HL-60/S4 treated with phorbol 12-myristate 13-acetate at 8.2 ng/mL for 4 days and 3 days (cell line): ENCODE data around the gene ACTL9.
"Not testable (repeated sequence)": the region's sequence is repeated elsewhere in the genome, so short reads cannot be mapped to it uniquely, and the experiment has no call there.

Source experiments
- in situ Hi-C: fragments of 300-500 bp; cut with MboI; formaldehyde crosslinking; loops from 2 replicates; pipeline ENCODE4 v1.15.0; 2022; ENCODE audit warnings: low sequenced_read_pairs

ACTL9 gene, protein sequence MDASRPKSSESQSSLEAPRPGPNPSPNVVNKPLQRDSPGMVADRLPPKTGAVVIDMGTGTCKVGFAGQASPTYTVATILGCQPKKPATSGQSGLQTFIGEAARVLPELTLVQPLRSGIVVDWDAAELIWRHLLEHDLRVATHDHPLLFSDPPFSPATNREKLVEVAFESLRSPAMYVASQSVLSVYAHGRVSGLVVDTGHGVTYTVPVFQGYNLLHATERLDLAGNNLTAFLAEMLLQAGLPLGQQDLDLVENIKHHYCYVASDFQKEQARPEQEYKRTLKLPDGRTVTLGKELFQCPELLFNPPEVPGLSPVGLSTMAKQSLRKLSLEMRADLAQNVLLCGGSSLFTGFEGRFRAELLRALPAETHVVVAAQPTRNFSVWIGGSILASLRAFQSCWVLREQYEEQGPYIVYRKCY

DNA sequence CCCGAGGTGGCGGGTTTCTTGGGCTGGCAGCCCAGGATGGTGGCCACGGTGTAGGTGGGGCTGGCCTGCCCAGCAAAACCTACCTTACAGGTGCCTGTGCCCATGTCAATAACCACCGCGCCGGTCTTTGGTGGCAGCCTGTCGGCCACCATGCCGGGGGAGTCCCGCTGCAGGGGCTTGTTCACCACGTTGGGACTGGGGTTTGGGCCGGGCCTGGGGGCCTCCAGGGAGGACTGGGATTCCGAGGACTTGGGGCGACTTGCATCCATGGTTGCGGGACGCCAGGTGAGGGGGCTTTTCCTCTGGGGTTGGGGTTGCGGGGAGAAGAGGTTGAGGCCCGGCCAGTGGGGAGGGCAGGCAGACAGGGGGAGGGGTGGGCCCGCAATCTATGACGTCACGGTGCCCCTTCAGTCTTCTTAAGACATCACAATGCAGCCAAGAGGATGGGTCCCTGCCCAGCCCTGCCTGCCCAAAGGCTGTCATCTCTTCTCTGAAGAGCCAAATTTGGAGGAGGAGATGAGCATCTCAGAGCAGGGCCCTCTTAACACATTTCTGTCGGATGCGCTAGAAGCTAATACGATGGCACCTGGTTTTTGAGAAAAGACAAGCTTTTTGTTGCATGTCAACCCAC, at the start of gene ACTL9:
Gene ACTL9, minus strand, starts transcription at position 363 of the 631 bp plus-strand sequence. Its CDS starts 94 bp downstream, at position 269.
- in situ Hi-C loops, result loop anchor here (10.0 kb wide), 1 partner anchor 54 kb away; no protein-coding TSS in a partner anchor

DNA sequence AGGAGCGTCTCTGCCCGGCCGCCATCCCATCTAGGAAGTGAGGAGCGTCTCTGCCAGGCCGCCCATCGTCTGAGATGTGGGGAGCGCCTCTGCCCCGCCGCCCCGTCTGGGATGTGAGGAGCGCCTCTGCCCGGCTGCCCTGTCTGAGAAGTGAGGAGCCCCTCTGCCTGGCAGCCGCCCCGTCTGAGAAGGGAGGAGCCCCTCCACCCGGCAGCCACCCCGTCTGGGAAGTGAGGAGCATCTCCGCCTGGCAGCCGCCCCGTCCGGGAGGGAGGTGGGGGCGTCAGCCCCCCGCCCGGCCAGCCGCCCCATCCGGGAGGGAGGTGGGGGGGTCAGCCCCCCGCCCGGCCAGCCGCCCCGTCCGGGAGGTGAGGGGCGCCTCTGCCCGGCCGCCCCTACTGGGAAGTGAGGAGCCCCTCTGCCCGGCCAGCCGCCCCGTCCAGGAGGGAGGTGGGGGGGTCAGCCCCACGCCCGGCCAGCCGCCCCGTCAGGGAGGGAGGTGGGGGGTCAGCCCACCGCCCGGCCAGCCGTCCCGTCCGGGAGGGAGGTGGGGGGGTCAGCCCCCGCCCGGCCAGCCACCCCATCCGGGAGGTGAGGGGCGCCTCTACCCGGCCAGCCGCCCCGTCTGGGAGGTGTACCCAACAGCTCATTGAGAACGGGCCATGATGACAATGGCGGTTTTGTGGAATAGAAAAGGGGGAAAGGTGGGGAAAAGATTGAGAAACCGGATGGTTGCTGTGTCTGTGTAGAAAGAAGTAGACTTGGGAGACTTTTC, 40.9 kb upstream of the ACTL9 start:
- in situ Hi-C loops, result not testable (repeated sequence)

DNA sequence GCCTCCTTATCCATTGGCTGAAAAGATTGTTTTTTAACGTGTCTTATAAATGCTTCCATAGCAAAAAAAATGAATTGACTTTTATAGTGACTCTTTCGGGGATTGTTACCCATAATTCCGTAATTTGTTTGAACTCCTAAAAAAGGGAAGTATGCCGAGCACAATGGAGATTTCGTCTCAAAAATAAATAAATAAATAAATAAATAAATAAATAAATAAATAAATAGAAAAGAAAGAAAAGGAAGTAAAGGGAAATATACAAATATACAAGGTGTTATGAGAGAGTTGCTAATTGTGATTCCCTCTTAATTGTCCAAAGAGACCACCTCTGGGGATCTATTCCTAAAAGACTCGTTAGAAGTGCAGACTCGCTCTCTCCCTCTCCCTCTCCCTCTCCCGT, 39.8 kb upstream of the ACTL9 start:
- in situ Hi-C loops, result no loop called here

DNA sequence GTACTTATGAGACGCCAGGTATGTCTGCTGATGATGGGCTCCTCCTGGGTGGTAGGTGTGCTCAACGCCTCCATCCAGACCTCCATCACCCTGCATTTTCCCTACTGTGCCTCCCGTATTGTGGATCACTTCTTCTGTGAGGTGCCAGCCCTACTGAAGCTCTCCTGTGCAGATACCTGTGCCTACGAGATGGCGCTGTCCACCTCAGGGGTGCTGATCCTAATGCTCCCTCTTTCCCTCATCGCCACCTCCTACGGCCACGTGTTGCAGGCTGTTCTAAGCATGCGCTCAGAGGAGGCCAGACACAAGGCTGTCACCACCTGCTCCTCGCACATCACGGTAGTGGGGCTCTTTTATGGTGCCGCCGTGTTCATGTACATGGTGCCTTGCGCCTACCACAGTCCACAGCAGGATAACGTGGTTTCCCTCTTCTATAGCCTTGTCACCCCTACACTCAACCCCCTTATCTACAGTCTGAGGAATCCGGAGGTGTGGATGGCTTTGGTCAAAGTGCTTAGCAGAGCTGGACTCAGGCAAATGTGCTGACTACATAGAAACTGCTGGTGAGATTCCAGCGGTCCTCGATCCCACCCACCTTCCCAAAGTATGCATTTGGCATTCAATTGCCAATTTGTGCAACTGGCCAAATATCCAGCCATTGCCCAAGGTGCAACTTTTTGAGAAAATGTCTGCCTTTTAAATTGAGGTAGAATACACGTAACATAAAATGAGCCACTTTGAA, 33.0 kb upstream of the ACTL9 start:
- in situ Hi-C loops, result no loop called here

GRCh38 chr19:8724276-8724675, 25.7 kb upstream of the ACTL9 start:
- in situ Hi-C loops, result no loop called here

DNA sequence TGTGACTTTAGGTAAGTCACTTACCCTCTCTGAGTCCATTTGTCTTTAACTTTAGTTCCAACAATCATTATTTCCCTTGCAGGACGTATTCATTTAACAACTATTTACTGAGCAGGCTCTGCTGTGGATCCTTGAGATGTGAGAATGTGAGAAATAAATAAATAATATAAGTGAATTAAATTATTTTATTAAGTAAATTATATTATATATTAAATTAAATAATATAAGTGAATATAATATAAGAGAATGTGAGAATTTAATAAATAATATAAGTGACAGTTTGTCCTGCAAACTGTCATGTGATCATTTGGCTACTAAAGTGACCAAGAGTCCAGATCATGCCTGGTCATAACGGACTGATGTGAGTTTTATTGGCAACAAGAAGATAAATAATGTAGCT, 23.4 kb upstream of the ACTL9 start:
- in situ Hi-C loops, result no loop called here

DNA sequence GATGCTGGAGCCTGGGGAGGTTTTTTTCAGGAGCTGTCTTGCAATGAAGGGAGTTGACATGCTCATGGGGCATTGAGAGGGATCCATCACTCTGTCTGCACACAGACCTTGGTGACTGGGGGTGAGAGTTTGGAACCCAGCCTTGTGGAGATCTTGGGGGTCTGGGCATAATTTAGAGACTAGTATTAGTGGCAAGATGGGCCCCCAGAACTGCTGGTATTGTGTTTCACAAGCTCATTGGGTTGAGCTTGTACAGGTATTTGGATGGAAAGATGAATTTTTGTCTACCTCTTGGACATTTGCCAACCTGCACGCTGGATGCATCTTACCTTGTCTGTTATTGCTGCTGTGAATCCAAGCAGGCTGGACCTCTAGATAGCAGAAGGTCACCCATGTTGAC, 22.7 kb upstream of the ACTL9 start, which contains the start of gene OR2Z1:
Gene OR2Z1, plus strand, starts transcription at position 301 of the 400 bp plus-strand sequence. CDS start 9,395 bp downstream, outside the sequence.
- in situ Hi-C loops, result no loop called here

DNA sequence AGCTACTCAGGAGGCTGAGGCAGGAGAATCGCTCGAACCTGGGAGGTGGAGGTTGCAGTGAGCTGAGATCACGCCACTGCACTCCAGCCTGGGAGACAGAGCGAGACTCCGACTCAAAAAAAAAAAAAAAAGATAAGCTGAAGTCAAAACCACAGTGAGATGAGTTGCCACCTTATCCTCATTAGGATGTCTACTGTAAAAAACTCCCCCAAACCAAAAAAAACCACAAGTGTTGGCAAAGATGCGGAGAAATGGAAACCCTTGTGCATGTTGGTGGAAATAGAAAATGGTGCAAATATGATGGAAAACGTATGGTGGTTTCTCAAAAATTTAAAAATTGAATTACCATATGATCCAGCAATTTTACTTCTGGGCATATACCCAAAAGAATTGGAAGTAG, 11.7 kb upstream of the ACTL9 start:
- in situ Hi-C loops, result not testable (repeated sequence)

DNA sequence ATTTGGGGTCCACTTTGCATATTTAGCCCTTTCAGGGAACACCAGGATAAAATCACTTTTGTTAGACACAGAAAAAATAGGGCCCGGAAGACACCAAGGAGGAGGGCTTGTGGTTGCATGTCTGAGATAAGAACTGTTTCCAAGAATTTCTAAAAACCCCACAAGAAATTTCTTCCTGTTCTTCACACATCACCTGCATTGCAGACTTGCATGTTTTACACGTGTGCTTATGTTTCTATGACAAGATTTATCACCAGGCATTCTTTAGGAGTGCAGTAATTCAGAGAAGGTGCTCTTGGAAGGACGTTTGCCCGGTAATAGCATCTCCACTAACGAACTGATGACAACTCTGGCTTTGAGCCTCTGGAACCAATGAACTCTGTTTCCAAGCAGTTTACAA, 7.1 kb upstream of the ACTL9 start:
- in situ Hi-C loops, result no loop called here

DNA sequence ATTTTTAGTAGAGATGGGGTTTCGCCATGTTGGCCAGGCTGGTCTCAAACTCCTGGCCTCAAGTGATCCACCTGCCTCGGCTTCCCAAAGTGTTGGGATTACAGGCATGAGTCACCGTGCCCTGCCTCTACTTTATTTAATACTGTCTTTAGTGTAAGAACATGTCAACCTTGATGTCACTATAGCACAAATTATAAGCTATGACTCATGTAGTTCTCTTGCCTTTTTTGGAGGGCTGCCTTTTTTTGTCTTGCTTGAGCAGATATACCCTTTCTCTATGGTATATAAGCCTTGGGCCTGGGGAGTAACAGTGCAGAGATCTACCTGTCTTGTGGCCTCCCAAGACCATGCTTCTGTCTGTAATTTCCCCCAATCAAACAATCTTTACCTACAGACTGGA, 6.7 kb upstream of the ACTL9 start:
- in situ Hi-C loops, result not testable (repeated sequence)

GRCh38 chr19:8703223-8703622, 4.6 kb upstream of the ACTL9 start:
- in situ Hi-C loops, result no loop called here

- in situ Hi-C loops, result no loop called here
Measured at GRCh38 chr19:8702350-8702749, 3.8 kb upstream of the ACTL9 start.

- in situ Hi-C loops, result no loop called here
Measured at GRCh38 chr19:8700956-8701355, 2.4 kb upstream of the ACTL9 start.

GRCh38 chr19:8699908-8700307, 1.3 kb upstream of the ACTL9 start:
- in situ Hi-C loops, result loop anchor here (10.0 kb wide), 1 partner anchor 55 kb away; no protein-coding TSS in a partner anchor

DNA sequence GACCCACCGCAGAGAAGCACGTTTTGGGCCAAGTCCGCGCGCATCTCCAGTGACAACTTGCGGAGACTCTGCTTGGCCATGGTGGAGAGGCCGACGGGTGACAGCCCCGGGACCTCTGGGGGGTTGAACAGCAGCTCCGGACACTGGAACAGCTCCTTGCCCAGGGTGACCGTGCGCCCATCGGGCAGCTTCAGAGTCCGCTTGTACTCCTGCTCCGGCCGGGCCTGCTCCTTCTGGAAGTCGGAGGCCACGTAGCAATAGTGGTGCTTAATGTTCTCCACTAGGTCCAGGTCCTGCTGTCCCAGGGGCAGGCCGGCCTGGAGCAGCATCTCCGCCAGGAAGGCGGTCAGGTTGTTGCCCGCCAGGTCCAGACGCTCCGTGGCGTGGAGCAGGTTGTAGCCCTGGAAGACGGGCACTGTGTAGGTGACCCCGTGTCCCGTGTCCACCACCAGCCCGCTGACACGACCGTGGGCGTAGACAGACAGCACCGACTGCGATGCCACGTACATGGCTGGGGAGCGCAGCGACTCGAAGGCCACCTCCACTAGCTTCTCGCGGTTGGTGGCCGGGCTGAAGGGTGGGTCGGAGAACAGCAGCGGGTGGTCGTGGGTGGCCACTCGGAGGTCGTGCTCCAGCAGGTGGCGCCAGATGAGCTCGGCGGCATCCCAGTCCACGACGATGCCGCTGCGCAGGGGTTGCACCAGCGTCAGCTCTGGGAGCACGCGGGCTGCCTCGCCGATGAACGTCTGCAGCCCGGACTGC, 743 bp downstream of the ACTL9 start:
- in situ Hi-C loops, result loop anchor here (10.0 kb wide), 1 partner anchor 53 kb away; no protein-coding TSS in a partner anchor

DNA sequence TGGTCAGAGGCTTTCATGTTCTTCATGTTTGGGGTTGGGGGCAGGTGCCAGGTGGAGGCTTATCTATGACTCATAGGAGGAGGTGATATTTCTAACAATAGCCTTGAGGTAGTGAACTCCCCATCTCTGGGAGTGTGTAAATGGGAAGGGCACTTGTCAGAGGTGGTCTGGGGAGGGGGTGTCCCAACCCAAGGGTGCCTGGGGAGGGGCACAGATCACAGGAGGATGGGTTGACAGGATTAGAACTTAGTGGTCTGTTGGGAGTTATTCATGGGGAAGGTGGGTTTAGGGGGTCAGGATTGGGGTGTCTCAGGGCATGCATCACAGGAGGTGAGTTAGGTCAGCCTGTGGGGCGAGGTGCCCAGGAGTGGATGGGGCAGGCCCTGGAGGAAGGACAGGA, 1.6 kb downstream of the ACTL9 start:
- in situ Hi-C loops, result loop anchor here (10.0 kb wide), 1 partner anchor 52 kb away; no protein-coding TSS in a partner anchor

- in situ Hi-C loops, result loop anchor here (10.0 kb wide), 1 partner anchor 51 kb away; no protein-coding TSS in a partner anchor
Measured at GRCh38 chr19:8695911-8696310, 2.7 kb downstream of the ACTL9 start.

GRCh38 chr19:8695501-8695900, 3.1 kb downstream of the ACTL9 start:
- in situ Hi-C loops, result loop anchor here (10.0 kb wide), 1 partner anchor 51 kb away; no protein-coding TSS in a partner anchor

GRCh38 chr19:8690753-8691539, 7.6 kb downstream of the ACTL9 start:
- in situ Hi-C loops, result loop anchor here (10.0 kb wide), 1 partner anchor 46 kb away; no protein-coding TSS in a partner anchor
